GM18520 (cell line): Measurements from ENCODE around the gene HHAT.
"Not testable (repeated sequence)": the region's sequence is repeated elsewhere in the genome, so short reads cannot be mapped to it uniquely, and the experiment has no call there.

Experiments used
- ATAC-seq: cut with Tn5 transposase; IDR thresholded peaks from one replicate; pipeline ENCODE4 v1.9.1; 2021; ENCODE audit not compliant: unreplicated experiment

The HHAT gene

DNA sequence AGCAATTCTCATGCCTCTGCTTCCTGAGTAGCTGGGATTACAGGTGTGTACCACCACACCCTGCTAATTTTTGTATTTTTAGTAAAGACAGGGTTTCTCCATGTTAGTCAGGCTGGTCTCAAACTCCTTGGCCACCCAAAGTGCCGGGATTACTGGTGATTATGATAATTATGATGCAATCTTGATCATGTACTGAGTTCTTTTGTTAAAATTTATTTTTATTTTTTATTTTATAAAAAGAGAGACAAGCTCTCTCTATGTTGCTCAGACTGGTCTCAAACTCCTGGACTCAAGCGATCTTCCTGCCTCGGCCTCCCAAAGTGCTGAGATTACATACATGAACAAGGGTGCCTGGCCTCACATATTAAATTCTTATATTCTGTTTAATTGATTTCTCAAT lies 25.6 kb downstream of the HHAT start:
- not testable (repeated sequence) for ATAC-seq

DNA sequence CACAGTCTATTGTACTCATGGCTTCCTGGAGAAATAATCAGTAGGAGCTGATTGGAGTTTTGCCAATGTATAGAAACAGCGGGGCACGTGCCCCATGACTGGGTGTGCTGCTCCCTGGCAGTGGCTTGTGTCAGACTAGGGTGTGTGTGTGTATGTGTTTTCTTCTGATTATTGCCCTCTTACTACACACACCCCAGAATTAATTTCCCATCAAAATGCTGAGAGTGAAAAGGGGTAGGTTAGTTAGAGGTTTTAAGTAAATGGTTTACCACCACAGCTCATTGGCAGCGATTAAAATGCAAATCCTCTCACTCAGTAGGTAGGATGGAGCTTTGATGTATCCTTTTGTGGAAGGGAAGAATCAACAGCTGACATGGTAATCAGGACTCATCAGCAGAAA lies 29.9 kb downstream of the HHAT start:
- ATAC-seq = no peak

DNA sequence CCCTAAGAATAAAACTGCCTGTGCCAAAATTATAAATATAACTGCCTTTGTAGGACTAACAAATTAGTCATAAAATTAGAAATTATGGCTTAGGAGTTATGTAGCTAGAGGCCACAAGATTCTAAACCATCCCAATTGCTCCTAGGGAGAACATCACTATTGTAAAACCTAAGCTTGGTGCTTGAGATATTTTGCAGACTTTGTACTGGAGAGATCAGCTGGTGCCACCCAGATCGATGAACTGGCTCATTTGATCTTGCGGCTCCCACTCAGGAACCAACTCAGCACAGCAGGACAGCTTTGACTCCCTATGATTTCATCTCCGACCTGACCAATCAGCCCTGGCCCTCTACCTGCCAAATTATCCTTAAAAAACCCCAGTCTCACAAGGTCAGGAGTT lies 30.6 kb downstream of the HHAT start:
- no peak for ATAC-seq

DNA sequence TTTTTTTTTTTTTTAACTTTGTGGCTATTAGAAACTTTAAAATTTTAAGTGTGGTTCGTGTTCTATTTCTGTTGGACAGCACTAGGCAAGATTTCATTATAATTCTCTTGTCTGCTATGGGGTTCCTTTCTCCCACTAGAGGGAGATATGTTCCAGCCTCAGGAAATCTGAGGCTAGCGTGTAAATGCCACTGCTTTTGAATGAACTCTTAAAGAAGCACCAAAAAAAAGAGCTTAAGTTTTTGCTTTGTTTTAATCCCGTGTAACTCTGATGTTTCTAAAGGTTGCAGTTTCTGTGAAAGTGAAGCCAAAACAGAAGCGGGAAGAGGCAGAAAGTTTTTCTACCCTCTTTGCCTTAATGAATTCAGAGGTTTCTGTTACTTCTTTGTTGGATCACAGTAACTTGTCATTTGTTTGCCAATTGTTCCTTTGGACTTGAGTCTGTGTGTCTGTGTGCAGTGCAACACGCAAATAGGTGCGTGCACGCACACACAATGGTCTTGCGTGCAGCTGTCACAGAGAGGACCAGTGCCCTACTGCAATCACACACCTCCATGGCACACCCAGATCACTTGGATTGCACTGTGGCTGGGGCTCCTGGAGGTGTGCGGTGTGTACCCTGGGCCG lies 32.3 kb downstream of the HHAT start:
- ATAC-seq = no peak

DNA sequence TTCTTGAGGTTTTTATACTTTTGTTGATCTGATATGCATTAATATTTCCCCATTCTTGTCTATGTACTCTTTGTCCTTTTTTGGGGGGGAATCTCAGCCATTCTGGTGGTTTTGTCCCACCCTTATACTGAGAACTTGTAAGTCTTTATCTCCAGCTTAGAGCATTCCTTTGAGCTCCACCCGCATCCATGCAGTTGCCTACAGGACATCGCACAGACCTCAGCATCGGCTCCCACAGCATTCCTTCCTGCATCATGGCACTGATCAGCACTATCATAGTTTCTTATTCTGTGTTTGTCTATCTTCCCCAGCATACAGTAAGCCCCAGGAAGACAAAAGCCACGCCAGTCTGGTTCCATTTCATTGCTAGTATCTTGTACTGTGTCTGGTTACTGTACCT lies 33.0 kb downstream of the HHAT start:
- ATAC-seq = no peak

DNA sequence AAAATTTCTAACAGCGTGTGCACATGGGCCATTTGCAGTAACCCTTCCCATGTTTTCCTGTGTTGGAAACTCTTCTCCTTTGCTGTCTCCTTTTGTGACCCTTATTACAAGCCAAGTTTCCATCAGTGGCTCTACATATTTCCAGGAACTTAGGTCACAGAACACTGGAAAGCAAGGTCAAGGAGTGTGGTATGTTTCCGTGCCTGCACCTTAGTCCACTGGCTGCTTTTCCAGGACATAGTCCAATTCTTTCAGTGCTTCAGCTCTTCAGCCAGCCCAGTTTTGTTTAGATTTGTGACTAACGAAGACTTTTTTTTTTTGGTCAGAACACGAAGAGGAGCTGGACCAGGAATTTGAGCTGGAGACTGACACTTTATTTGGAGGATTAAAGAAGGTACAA lies 33.8 kb downstream of the HHAT start:
- no peak for ATAC-seq

DNA sequence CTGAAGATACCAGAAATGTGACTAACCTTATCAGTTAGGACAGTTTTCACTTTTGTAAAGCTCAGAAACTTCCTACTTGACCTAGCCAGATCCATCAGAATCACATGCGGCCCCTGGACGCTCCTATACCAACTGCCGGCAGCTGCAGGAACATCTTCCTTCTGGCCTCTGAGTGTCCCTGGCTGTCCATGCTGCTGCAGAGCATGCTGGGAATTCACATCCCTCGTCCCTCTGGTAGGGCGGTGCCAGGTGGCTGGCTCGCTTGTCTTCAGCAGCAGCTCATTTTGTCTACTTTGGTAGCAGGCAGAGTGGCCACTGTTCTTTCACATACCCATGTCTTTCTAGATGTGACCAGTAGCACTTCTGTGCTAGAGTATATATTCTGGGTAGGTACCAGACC lies 34.4 kb downstream of the HHAT start:
- ATAC-seq = no peak

DNA sequence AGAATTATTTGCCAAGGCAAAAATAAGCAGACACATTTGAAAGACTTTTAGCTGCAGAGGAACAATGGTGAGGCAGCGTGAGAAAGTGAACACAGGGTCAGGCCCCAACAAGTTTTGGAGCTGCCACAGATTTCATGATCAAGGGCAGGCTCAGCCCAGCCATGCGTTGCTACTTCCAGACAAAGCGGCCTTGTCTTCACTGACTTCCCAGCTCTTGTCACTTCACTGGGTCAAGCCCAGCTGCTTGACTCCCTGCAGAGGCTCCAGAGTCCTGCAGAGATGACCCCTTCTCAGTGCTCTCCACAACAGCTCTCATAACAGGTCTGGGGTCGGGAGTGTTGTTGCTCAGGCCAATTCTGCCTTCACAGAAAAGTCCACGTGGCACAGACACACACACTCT lies 35.8 kb downstream of the HHAT start:
- no peak for ATAC-seq

DNA sequence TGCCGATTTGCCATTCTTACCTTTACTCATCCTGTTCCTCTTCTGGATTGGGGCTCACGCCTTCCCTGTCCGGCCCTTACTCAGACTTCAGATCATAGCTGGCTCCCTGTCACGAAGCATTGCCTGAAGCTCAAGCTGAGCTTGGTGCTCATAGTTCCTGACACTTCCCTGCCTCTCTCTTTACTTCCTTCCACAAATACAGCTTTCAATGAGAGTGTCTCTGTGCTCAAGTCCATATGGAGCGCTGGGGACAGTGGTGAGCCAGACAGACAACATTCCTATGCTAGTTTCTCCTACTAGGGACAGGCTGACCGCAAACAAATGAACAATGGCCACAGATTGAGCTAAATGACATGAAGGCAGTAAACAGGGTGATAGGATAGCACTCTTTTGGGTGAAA lies 38.1 kb downstream of the HHAT start:
- no peak for ATAC-seq

DNA sequence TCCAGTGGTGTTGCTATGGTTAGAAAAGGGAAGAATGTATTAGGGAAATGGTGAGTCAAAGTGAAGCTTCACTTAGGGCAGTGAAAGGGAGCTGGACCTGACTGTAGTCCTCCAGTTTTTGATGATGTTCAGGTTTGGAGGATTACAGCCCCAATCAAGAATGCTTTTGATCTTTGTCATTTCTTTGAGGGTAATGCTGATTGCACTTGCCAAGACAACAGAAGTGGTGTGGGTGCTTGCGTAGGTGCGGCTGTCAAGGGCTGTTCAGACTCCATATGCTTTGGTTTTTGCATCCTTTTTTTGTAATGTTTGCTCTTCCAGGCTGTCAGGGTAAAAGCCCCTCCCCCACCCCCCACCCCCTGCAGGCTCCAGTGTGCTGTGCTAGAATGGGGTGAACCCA lies 38.9 kb downstream of the HHAT start:
- ATAC-seq = no peak

DNA sequence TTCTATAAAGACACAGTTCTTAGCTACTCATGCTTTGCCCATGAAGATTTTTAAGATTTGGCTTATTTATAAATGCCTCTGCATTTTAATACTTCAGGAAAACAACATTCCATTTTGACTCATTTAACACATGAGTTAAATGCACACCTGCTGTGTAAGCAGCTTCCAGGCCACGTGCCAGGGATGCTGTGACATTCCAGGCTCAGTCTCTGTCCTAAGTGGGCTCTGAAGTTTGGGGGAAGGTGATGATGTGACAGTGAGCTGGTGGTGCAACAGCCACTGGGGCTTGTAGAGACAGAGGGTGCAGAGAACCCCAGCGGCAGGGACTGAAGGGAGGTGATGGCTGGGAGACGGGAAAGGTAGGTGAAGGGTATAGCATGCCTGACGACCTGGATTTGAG lies 40.7 kb downstream of the HHAT start:
- ATAC-seq = no peak

DNA sequence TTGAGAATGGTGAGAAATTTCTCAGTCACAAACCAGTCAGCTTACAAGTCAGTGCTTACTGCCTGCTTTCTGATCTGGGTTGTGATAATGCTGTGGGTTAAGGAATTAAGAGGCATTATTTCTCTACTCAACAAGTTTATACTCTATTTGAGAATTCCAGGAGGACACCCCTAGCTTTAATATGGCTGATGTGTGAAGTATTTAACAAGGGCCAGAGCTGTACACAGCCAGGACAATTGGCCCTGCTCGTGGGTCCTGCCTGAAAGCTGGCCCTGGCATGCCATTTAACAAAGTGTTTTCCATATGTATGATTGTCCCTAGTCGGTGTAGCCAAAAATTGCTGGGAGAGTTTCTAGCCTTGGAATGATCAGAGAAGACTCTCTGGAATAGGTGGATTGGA lies 43.2 kb downstream of the HHAT start:
- ATAC-seq = no peak

DNA sequence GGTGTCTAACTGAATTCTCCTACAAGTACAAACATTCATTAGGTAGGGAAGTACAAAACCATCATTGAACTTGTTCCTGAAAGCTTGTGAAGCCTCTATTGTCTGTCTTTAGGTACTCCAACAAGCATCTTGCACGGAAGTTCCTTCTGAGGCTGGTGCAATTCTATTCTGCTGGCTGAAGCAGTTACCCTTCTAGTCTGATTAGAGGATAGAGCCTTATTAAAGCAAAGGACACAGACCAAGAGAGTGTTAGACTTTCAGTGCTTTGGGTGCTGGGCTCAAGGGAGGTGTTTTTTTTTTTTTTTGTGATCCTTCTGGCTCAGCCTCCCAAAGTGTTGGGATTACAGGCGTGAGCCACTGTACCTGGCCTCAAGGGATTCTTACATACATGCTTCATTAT lies 43.8 kb downstream of the HHAT start:
- no peak for ATAC-seq

DNA sequence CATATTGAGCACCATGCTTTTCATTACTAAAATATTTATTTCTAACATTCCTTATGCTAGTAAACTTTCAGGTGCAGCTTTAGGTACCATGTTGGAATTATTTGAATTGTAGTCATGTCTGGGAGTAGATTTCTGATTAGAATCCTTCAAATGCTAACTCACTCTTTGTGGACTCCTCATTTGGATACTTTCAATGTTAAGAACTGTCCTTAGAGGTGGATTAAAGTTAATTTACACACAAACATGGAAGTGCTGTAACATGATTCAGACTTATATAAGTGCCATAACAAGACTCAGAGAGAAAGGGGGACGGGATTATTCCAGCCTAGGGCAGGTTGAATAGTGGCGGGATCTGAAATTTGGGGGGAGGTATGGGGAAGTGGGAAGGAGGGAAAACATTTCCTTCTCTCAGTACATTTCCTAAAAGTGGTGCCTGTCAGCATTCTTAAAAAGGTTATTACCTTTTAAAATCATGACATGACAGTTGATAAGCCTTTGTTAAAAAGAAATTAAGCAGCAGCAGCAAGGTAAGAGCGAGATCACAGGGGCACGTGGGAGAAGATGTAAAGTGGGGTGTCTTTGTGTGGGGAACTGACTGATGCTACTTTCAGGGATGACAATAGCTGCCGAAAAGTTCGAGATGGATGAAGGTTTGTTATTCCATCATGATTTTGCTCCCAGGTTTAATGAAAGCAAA lies 44.4 kb downstream of the HHAT start:
- ATAC-seq = no peak

DNA sequence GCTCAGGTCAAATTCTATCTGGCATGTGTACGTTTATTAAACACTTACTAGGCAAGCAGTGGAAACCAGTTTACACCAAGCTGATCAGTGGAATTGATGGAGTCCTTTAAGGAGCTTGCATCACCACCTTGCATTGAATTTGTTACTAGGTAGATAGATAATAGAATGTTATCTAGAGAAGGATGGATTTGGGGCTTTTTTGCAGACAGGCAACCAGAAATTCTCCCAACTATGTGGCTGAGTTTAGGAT lies 44.9 kb downstream of the HHAT start:
- ATAC-seq = no peak

DNA sequence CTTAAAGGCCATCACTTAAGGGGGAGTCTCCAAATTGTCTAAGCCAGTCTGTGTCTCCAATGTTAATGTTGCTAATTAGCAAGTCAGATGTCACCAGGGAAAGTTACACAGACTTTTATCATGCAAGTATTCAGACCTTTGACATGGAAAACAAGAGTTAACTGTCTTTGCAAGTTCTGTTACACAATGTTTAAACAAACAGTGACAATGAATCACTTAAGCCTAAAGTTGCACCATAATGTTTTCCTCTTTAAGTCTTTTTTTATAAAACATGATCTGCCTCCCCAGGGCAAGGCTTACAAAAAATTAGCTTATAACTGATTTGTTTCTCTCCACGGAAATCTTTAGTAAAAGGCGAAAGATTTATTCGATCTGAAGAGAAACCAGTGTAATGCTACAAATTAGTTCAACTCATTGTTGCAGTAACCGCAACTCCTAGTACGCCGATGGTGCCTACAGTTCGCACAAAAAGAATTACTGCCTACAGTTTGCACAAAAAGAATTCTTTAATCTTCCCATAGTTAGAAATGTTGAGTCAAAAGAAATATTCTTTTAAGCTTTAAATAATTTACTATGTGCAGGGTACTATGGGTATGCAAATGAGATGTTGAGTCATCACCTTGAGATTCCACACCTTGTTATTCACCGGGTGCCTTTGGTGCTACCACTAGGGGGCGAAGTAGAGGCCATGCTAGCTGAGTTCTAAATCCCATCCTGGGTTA lies 45.3 kb downstream of the HHAT start:
- ATAC-seq = peak; percentile 66

DNA sequence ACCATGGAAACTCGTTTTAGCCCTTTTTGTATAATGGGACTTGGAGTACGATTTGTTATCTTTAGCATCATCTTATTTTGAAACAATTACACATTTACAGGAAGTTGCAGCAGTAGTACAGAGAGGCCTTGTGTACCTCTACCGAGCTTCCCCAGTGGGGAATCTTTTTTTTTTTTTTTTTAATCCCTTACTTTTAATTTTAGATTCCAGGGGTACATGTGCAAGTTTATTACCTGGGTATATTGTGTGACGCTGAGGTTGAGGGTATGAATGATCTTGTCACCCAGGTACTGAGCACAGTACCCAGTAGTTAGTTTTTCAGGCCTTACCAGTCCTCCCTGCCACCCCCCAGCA lies 45.9 kb downstream of the HHAT start:
- no peak for ATAC-seq

DNA sequence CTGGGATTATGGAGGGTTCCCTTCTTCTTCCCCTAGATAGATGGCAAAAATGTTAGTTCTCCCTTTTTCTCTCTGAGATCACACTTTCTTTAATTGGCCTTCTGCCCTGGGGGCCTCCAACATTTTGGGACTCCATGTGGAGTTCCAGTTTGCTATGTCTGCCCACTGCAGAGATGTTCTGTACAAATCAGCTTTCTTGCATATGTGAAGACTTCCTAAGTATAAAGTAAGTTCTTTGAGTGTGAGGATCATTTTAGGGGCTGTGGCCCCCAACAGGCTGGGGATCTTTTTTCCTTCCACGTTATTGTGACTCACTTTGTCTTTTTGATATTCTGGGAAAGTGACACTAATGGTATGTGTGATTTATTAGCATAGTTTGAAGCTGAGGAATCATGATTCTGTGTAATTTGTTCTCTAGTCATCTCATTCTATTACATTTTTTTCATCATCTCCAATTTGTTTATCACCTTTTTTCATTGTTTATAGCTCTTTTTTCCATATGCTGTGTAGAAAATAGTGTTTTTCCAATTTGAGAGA lies 48.2 kb downstream of the HHAT start:
- ATAC-seq = no peak

DNA sequence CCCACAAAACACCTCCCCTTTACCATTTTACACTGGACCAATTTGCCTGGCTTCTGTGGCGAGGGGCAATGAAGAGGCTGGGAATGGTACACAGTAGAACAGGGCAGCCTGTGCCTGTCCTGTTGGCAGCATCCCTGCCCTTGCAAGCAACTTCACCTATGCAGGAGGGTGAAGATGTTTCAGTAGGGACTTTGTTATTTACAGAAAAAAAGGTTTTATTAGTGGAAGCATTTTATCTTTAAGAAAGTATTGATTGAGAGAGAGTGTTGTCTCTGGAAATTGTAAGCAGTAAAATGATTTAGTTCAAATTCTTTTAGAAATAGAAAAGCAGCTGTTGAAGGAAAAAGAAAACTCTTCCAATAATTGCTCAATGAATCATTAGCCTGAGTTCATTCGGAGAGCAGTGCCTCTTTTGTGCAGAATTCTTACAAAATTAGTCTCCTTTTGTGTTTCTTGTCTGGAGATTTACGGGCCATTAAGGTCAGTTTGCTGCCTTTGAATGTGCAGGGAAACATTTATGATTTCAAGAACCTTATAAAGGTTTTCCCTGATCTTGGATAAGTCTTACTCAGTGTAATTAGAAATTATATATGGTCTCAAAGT lies 49.1 kb downstream of the HHAT start:
- ATAC-seq = no peak

DNA sequence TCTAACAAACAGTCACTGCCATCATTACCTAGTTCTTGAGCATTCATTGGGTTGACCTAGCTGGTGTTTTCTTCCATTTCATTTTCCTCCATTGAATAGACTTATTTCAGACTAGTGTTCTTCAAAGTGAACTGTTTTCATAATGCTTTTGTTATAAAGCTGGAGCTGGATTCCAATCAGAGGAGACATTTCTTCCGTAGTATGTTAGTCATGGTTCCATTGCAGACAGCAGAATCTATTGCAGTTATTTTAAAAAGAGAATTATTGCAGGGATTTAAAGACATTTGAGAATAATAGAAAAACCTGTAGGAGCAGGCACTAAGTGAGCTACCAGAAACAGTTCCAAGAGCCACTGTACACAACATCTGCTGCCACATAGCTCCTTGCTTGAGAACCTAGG lies 50.0 kb downstream of the HHAT start:
- no peak for ATAC-seq

DNA sequence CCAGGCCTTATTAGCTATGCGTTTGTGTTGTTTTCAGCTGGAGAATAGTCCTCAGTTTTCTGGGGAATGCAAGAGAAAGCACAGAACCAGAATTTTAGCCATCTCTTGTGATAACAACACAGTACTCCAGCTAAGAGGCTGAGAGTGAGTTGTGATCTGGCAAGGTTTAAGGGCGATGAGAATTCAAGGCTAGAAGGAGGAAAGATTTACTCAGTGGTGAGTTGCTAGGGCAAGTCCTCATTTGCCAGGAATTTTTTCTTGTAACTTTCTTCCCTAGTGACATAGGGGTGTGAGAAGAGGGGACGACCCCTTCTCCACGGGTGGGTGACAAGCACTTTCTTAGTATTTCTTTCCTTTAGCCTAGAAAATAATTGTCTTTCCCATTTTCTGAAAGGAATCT lies 53.2 kb downstream of the HHAT start:
- no peak for ATAC-seq

DNA sequence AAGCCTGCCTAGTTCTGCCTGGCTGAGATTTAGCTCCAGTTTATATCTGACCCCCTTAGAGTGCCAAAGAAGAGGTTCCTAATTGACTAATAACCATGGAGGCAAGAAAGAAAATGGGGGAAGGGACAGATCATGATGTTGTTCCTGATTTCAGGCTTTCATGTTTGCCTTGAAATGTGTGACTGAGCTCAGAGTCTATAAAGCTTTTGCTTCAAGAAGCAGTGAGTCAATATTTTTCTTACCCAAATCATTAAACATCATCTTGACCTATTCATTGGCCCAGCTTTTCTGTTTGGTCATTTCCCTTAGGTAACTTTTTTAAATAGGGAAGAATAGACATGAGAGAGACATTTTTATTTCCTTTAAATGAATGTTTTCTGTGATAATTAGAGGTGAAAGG lies 55.9 kb downstream of the HHAT start:
- ATAC-seq = no peak
